ENCODE results near the gene CD2AP. TPM values are rescaled to one million over a fixed set of nuclear protein-coding genes. Genes with fewer than 3 reads are reported as not detected.

The CD2AP gene
- total RNA-seq, 2 donors from 2014 or later: 58.1 to 62.4 TPM

- Histone ChIP-seq H3K27ac (ENCODE audit: low read depth, low read length) (no peak overlapping the region), H3K27me3 (ENCODE audit: control insufficient read depth, insufficient read depth, low read length, poor library complexity, severe bottlenecking) (no peaks in the 10 kb centered on the region), H3K9me3 (ENCODE audit: control insufficient read depth, low read length) (no peaks in the 10 kb centered on the region), H3K4me1 (ENCODE audit: control insufficient read depth, insufficient read depth, low read length) (no peaks in the 10 kb centered on the region), H3K36me3 (ENCODE audit: control insufficient read depth, insufficient read depth, low read length) (no peaks in the 10 kb centered on the region), H3K4me3 (ENCODE audit: low read length) (no peak overlapping the region), H3K9ac (ENCODE audit: extremely low read depth, low read length, poor library complexity, severe bottlenecking) (no peak overlapping the region)
- Mint-ChIP-seq H3K36me3 (ENCODE audit: low read depth) (no peaks in the 10 kb centered on the region), H3K27me3 (ENCODE audit: insufficient read depth) (no peaks in the 10 kb centered on the region), H3K27ac (no peak overlapping the region), H3K9me3 (no peaks in the 10 kb centered on the region), H3K4me1 (no peaks in the 10 kb centered on the region), H3K4me3 (no peak overlapping the region)
- DNase-seq: no peak
- WGBS, 2 experiments (ENCODE audit: insufficient coverage in 1 of 2, insufficient read length in 1 of 2): 81 to 97% methylated on average over 3 to 4 of the region's 4 CpGs
- TF ChIP-seq CTCF (conservative IDR thresholded peaks at IDR 0.05): no peak
Observed at GRCh38 chr6:47437592-47437991, 40.0 kb upstream of the CD2AP start.

GRCh38 chr6:47438481-47439347 is 38.9 kb upstream of the CD2AP start:
- no peaks in the 10 kb centered on the region for H3K4me1 ChIP-seq (ENCODE audit: control insufficient read depth, insufficient read depth, low read length)
- H3K4me1 Mint-ChIP-seq: no peaks in the 10 kb centered on the region
- no peaks in the 10 kb centered on the region for H3K36me3 ChIP-seq (ENCODE audit: control insufficient read depth, insufficient read depth, low read length)
- no peaks in the 10 kb centered on the region for H3K27me3 Mint-ChIP-seq (ENCODE audit: insufficient read depth)
- H3K4me3 Mint-ChIP-seq: no peak overlapping the region
- no peak overlapping the region for H3K27ac ChIP-seq (ENCODE audit: low read depth, low read length)
- no peak overlapping the region for H3K9ac ChIP-seq (ENCODE audit: extremely low read depth, low read length, poor library complexity, severe bottlenecking)
- no peaks in the 10 kb centered on the region for H3K9me3 ChIP-seq (ENCODE audit: control insufficient read depth, low read length)
- H3K27ac Mint-ChIP-seq: no peak overlapping the region
- H3K27me3 ChIP-seq (ENCODE audit: control insufficient read depth, insufficient read depth, low read length, poor library complexity, severe bottlenecking): no peaks in the 10 kb centered on the region
- no peak overlapping the region for H3K4me3 ChIP-seq (ENCODE audit: low read length)
- TF ChIP-seq CTCF (conservative IDR thresholded peaks at IDR 0.05): no peak
- WGBS, 2 experiments (ENCODE audit: insufficient coverage in 1 of 2, insufficient read length in 1 of 2): 92 to 97% methylated on average over 4 to 8 of the region's 8 CpGs
- H3K36me3 Mint-ChIP-seq (ENCODE audit: low read depth): no peaks in the 10 kb centered on the region
- peaks cover 4% of the 10 kb centered on the region for H3K9me3 Mint-ChIP-seq
- DNase-seq: no peak

GRCh38 chr6:47439348-47439668 is 38.3 kb upstream of the CD2AP start:
- H3K36me3 ChIP-seq (ENCODE audit: control insufficient read depth, insufficient read depth, low read length): no peaks in the 10 kb centered on the region
- H3K4me1 Mint-ChIP-seq: no peaks in the 10 kb centered on the region
- WGBS, 2 experiments (ENCODE audit: insufficient coverage in 1 of 2, insufficient read length in 1 of 2): 91% methylated on average over 2 of the region's 2 CpGs; no CpG with 5 or more reads in 1 of the 2 experiments
- H3K27me3 Mint-ChIP-seq (ENCODE audit: insufficient read depth): no peaks in the 10 kb centered on the region
- TF ChIP-seq CTCF (conservative IDR thresholded peaks at IDR 0.05): no peak
- H3K9me3 ChIP-seq (ENCODE audit: control insufficient read depth, low read length): no peaks in the 10 kb centered on the region
- no peaks in the 10 kb centered on the region for H3K36me3 Mint-ChIP-seq (ENCODE audit: low read depth)
- no peak overlapping the region for H3K4me3 ChIP-seq (ENCODE audit: low read length)
- H3K4me1 ChIP-seq (ENCODE audit: control insufficient read depth, insufficient read depth, low read length): no peaks in the 10 kb centered on the region
- no peak for DNase-seq
- H3K4me3 Mint-ChIP-seq: no peak overlapping the region
- no peak overlapping the region for H3K27ac ChIP-seq (ENCODE audit: low read depth, low read length)
- no peak overlapping the region for H3K27ac Mint-ChIP-seq
- peaks cover 7% of the 10 kb centered on the region for H3K9me3 Mint-ChIP-seq
- H3K27me3 ChIP-seq (ENCODE audit: control insufficient read depth, insufficient read depth, low read length, poor library complexity, severe bottlenecking): no peaks in the 10 kb centered on the region
- H3K9ac ChIP-seq (ENCODE audit: extremely low read depth, low read length, poor library complexity, severe bottlenecking): no peak overlapping the region

Data from endodermal cell (in vitro differentiated cells).